KMS-11 (cell line): ENCODE measurements around the gene SNTG2.

Experiments used
- H2AFZ ChIP-seq: fragments of 200-600 bp; sonication (generic); 2 replicates; pipeline ENCODE4 v1.6.1; 2016; ENCODE audit warnings: antibody characterized with exemption, mixed run types, low read depth
- H3K27ac ChIP-seq: fragments of 200-600 bp; sonication (generic); 2 replicates; pipeline ENCODE4 v1.6.1; 2016; ENCODE audit warnings: mild to moderate bottlenecking, mixed run types
- H3K27me3 ChIP-seq: fragments of 200-600 bp; sonication (generic); 2 replicates; pipeline ENCODE4 v1.6.1; 2017; ENCODE audit warnings: mild to moderate bottlenecking, low read depth, mixed run types, moderate library complexity; ENCODE audit not compliant: insufficient read depth
- H3K36me3 ChIP-seq: fragments of 200-600 bp; sonication (generic); 2 replicates; pipeline ENCODE4 v1.6.1; 2017; ENCODE audit warnings: mild to moderate bottlenecking, mixed run types; ENCODE audit not compliant: insufficient read depth
- H3K4me1 ChIP-seq: fragments of 200-600 bp; sonication (generic); 2 replicates; pipeline ENCODE4 v1.6.1; 2016; ENCODE audit warnings: mild to moderate bottlenecking, low read depth, mixed run types; ENCODE audit not compliant: poor library complexity, severe bottlenecking
- H3K4me2 ChIP-seq: fragments of 200-600 bp; sonication (generic); 2 replicates; pipeline ENCODE4 v1.7.0; 2016; ENCODE audit warnings: mild to moderate bottlenecking, mixed run types
- H3K4me3 ChIP-seq: fragments of 200-600 bp; sonication (generic); IDR thresholded peaks from 2 replicates; pipeline ENCODE4 v1.6.1; 2017; ENCODE audit warnings: low read depth, low read length, mixed read lengths; ENCODE audit not compliant: insufficient read depth
- H3K79me2 ChIP-seq: fragments of 200-600 bp; sonication (generic); 2 replicates; pipeline ENCODE4 v1.6.1; 2016; ENCODE audit warnings: low read depth, mixed run types; ENCODE audit not compliant: insufficient read depth
- H3K9ac ChIP-seq: fragments of 200-600 bp; sonication (generic); 2 replicates; pipeline ENCODE4 v1.6.1; 2016; ENCODE audit warnings: mild to moderate bottlenecking, mixed run types
- H4K20me1 ChIP-seq: fragments of 200-600 bp; sonication (generic); 2 replicates; pipeline ENCODE4 v1.6.1; 2016; ENCODE audit warnings: mild to moderate bottlenecking, mixed run types; ENCODE audit not compliant: insufficient read depth
- CTCF ChIP-seq: fragments of 200-600 bp; sonication (generic); conservative IDR thresholded peaks from 2 replicates; pipeline ENCODE4 v1.6.1; 2017; ENCODE audit warnings: low read depth, mild to moderate bottlenecking, antibody characterized with exemption, low read length, moderate library complexity, mixed read lengths

SNTG2 gene

GRCh38 chr2:1060372-1060771 lies 109.7 kb downstream of the SNTG2 start:
- H3K27me3 ChIP-seq, result no peaks in the 10 kb centered on the region
- H3K79me2 ChIP-seq, result no peaks in the 10 kb centered on the region
- TF ChIP-seq CTCF, result no peak

DNA sequence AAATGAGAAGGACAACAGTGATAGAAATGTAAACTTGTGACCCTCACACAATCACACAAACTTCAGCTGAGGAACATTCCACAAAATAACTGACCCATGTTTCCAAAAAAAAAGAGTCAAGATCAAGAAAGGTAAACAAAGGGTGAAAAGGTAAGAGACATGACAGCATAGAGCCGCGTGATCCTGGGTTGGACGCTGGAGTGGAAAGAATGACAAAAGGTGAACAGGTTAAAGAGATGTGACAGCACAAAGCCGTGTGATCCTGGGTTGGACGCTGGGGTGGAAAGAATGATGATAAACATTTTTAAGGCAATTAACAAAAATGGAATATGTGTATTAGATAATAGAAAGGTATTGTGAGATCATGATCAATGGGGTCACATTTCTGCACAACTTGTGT lies 110.3 kb downstream of the SNTG2 start:
- no peaks in the 10 kb centered on the region for H4K20me1 ChIP-seq
- H3K4me3 ChIP-seq, result no peak overlapping the region
- H3K4me1 ChIP-seq, result no peaks in the 10 kb centered on the region
- TF ChIP-seq CTCF, result no peak
- H2AFZ ChIP-seq, result no peak overlapping the region
- no peak overlapping the region for H3K27ac ChIP-seq
- no peak overlapping the region for H3K4me2 ChIP-seq
- H3K36me3 ChIP-seq, result no peaks in the 10 kb centered on the region
- H3K27me3 ChIP-seq, result no peaks in the 10 kb centered on the region
- no peak overlapping the region for H3K9ac ChIP-seq
- H3K79me2 ChIP-seq, result no peaks in the 10 kb centered on the region

More at GRCh38 chr2:1060372-1060771, 109.7 kb downstream of the SNTG2 start:
- Histone ChIP-seq H3K4me2 (no peak overlapping the region), H3K9ac (no peak overlapping the region), H3K4me1 (no peaks in the 10 kb centered on the region), H4K20me1 (no peaks in the 10 kb centered on the region), H2AFZ (no peak overlapping the region), H3K36me3 (no peaks in the 10 kb centered on the region), H3K27ac (no peak overlapping the region), H3K4me3 (no peak overlapping the region)

DNA sequence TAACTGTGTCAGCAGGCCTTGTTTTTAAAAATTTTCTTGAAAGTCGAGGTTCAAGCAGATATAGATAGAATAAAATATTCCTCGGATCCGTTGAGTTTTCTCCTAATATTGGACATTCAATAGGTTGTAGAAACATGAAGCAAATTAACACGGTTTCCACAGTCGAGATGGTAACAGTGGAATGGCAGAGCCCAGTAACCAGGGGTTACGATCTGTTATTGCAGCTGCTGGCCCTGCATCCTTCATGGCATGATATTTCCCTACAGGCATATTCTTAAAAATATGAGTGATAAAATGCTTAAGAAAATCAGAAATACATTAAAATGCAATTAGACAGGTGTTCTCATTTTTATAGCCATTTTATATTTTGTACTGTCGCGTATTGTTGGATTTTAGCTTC lies 117.6 kb downstream of the SNTG2 start:
- H3K27me3 ChIP-seq, result no peaks in the 10 kb centered on the region
- no peak overlapping the region for H3K27ac ChIP-seq
- no peak overlapping the region for H2AFZ ChIP-seq
- no peaks in the 10 kb centered on the region for H3K36me3 ChIP-seq
- no peak overlapping the region for H3K4me2 ChIP-seq
- no peaks in the 10 kb centered on the region for H3K79me2 ChIP-seq
- H3K9ac ChIP-seq, result no peak overlapping the region
- no peak for TF ChIP-seq CTCF
- no peaks in the 10 kb centered on the region for H4K20me1 ChIP-seq
- no peaks in the 10 kb centered on the region for H3K4me1 ChIP-seq
- no peak overlapping the region for H3K4me3 ChIP-seq

DNA sequence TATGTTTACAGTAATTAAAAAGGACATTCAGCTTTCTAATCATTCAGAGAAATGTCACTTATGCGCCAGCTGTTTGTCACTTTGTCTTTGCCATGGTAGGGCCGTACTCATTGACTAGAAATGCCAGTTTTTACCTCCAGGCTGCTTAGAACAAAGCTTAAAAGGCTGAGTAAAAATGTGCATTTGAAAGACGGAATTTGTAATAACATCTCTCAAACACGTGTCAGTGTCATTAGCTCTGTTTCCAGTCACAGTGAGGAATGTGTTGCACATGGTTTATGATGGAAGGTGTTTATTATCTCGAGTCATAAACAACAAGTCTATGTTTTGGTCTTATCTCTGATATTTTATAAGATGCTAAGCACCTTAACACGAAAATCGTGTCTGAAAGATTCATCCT lies 118.2 kb downstream of the SNTG2 start:
- Histone ChIP-seq H3K27me3 (no peaks in the 10 kb centered on the region), H3K79me2 (no peaks in the 10 kb centered on the region), H3K4me2 (no peak overlapping the region)

More for the DNA sequence above, 118.2 kb downstream of the SNTG2 start:
- no peaks in the 10 kb centered on the region for H4K20me1 ChIP-seq
- H3K27ac ChIP-seq, result no peak overlapping the region
- no peak overlapping the region for H3K4me3 ChIP-seq
- no peak overlapping the region for H3K9ac ChIP-seq
- H3K4me1 ChIP-seq, result no peaks in the 10 kb centered on the region
- H2AFZ ChIP-seq, result no peak overlapping the region
- no peaks in the 10 kb centered on the region for H3K36me3 ChIP-seq
- TF ChIP-seq CTCF, result no peak
